Kidney capillary endothelial cell (primary cell): Measurements from ENCODE around the gene MAP1LC3A.
"Not testable (repeated sequence)": the region's sequence is repeated elsewhere in the genome, so short reads cannot be mapped to it uniquely, and the experiment has no call there.

Experiments used
- DNase-seq: peaks from one replicate; pipeline ENCODE4 v3.0.0-alpha.2; 2018; ENCODE audit warnings: low spot score

Gene MAP1LC3A

DNA sequence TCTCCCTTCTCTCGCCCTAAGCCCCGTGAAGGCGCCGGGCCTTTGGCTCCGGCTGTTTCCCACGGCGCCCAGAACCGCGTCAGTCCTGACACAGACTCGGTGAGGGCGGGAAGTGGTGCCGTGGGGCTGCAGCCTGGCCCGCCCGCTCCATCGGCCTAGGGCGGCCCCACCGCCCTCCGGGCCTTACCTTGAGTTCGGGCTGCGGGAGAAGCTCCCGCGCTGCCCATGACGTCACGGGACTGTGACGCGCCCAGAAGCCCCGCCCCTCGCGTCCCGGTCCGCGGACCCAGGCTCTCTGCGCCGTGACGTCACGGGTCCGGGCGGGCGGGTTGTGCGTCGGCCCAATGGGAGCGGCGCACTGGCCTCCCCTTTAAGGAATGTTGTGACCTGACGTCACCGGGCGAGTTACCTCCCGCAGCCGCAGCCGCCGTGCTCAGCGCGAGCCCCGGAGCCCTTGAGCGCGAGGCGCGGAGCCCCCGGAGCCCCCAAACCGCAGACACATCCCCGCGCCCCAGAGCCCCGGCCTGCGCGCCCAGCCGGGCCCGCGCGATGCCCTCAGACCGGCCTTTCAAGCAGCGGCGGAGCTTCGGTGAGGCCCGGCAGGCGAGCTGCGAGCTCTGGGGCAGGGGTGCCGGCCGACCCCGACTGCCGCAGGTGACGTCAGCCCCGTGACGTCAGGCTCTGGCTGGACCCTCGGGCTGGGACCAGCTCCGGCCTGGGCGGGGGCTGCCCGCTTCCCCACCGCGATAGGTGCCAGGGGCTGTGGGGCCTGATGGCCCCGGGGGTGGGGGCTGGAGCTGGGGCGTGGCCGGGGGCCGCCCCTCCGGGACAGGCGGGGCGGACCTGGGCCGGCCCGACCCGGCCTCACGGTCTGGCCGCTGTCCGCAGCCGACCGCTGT is at the start of gene MAP1LC3A:
MAP1LC3A (plus strand) TSS at position 399 of the 899 bp plus-strand sequence; CDS start at position 550, 151 bp downstream.
- peak; percentile 89 for DNase-seq

DNA sequence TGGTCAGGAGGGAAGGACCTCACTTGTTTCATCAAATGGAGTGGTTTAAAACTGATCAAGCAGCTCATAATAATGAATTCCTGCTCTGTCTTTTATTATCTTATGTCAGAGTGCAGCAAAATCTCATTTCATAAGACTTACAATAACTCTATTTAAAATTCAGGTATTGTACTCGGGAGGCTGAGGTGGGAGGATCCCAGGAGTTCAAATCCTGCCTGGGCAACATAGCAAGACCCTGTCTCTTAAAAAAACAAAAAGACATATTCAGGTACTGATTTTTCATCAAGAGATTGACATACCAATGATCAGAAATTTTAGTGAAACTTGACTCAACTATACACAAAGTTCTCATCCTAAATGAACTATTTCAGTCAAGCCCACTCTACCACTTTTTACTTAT is 47.9 kb upstream of the MAP1LC3A start:
- no peak for DNase-seq

- no peak for DNase-seq
Measured at GRCh38 chr20:34511891-34512265, 46.6 kb upstream of the MAP1LC3A start.

GRCh38 chr20:34512266-34512954 is 46.1 kb upstream of the MAP1LC3A start:
- no peak for DNase-seq

DNA sequence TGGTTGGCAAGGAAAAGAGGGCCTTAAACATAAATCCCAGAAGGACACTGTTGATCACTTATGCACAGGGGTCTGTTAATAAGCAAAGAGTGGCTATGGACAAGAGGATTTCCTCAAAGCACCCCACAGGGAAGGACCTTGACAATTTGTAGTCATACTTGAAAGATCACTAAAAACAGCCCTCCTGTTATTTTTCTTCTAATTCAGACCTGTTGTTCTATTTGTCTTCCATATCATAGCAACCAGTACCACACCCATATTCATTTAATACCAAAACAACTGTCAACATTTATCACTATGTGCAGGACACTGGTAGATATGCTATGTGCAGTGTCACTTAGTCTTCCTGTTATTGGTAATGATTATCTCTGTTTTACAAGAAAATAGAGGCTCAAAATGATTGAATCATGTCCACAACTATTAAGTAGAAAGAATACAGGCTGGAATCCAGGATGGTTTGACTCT is 45.5 kb upstream of the MAP1LC3A start:
- DNase-seq, result no peak

DNA sequence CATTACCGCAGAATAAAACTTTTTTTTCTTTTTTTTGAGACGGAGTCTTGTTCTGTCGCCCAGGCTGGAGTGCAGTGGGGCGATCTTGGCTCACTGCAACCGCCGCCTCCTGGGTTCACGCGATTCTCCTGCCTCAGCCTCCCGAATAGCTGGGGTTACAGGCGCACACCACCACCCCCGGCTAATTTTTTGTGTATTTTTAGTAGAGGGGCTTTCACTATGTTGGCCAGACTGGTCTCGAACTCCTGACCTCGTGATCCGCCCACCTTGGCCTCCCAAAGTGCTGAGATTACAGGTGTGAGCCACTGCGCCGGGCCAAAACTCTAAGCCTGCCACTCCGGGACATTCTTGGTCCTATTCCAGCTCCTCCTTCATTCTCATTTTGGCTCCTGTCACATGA is 44.5 kb upstream of the MAP1LC3A start:
- not testable (repeated sequence) for DNase-seq

- DNase-seq, result no peak
Measured at GRCh38 chr20:34514897-34515483, 43.5 kb upstream of the MAP1LC3A start.

DNA sequence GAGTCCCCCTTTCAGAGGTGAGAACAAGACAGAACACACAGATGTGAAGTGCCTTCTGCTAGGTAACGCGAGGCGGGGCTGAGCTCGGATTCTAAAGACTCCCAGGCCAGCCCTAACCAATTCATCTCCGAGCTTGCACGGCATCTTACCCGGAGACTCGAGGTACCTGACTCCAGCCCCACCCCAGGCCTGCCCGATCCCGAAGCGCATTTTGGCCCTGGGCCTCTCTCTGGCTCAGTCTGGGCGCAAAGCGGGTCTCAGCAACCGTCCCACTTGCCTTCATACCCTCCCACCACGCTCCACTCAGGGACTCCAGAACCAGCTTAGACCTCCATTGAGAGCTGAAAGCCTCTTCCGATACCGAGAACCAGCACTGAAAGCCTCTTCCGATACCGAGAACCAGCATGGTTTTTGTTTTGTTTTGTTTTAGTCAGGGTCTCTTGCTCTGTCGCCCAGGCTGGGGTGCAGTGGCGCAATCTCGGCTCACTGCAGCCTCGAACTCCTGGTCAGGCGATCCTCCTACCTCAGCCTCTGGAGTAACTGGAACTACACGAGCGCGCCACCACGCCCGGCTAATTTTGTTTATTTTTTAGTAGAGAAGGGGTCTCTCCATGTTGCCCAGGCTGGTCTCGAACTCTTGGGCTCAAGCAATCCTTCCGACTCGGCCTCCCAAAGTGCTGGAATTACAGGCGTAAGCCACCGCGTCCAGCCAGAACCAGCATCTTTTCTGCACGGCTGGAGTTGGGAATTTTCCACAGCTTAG is 42.9 kb upstream of the MAP1LC3A start:
- peak; percentile 25 for DNase-seq

DNA sequence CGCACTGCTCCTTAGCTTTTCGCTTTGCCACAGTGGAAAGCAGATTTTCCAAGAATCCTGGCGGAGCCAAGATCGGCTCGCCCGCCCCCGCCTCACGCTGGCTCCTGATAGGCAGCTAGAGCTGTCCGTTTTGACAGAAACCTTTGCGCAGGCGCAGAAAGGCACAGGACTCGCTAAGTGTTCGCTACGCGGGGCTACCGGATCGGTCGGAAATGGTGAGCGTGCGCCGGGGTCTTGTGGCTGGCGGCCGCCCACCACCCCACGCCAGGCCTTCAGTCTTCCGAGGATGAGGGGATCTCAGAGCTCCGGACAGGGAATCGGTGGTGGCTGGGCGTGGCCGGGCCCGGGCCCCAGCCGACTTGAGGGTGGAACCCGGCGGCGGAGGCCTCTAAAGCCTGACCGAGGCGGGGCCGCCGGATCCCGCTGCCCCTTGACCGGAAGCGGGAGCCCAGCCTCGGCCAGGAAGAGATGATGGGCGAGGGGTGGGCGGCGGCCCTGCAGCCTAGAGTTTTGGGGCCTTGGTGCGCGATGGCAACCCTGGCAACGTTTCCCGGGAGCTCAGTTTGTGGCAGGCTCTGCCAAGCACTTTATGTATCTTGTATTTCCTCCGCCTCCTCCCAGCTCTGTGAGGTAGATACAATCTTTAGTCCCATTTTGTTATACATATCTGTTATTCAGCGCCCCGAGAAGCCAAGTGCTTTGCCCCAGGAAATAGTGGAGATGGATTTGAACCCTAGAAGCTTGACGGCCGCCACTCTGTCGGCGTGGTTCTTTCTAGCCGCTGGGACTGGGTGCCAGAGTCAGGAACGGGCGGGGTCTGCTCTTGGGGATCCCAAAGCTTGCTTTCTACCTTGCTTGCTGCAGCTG is 42.0 kb upstream of the MAP1LC3A start, which contains the start of gene DYNLRB1:
DYNLRB1 (plus strand) TSS at position 176 of the 867 bp plus-strand sequence; CDS start at position 213, 37 bp downstream.
- peak; percentile 89 for DNase-seq

DNA sequence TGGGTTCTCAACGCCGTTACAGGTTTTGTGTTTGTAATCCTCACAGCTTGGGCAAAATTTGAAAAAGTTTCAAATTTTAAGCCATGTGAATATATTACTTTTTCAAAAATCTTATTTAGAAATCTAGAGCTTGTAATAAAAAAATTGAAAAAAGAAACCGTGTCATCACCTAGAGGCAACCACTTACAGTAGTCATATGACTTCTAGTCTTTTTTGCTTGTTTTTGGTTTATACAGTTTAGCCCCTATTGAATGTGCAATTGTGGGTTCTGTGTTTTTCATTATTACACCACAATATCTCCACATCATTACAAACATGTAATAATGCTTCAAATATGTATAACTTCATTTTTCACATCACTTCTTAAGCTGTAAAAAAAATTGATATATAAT is 41.4 kb upstream of the MAP1LC3A start:
- peak; percentile 17 for DNase-seq

GRCh38 chr20:34518863-34519262 is 39.7 kb upstream of the MAP1LC3A start:
- DNase-seq, result not testable (repeated sequence)

DNA sequence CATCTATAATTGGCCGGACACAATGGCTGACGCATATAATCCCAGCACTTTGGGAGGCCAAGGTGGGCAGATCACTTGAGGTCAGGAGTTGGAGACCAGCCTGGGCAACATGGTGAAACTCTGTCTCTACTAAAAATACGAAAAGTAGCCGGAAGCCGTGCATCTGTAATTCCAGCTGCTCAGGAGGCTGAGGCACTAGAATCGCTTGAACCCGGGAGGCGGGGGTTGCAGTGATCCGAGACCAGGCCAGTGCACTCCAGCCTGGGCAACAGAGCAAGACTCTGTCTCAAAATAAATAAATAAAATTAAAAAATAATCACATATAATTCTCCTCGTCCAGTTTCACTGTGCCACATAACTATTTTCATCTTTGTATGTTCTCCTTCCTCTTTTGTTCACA is 38.7 kb upstream of the MAP1LC3A start:
- DNase-seq, result not testable (repeated sequence)

- peak; percentile 25 for DNase-seq
Measured at GRCh38 chr20:34522969-34523871, 35.3 kb upstream of the MAP1LC3A start.

- DNase-seq, result no peak
Measured at GRCh38 chr20:34524426-34524825, 34.1 kb upstream of the MAP1LC3A start.

GRCh38 chr20:34525342-34525708 is 33.2 kb upstream of the MAP1LC3A start:
- no peak for DNase-seq

DNA sequence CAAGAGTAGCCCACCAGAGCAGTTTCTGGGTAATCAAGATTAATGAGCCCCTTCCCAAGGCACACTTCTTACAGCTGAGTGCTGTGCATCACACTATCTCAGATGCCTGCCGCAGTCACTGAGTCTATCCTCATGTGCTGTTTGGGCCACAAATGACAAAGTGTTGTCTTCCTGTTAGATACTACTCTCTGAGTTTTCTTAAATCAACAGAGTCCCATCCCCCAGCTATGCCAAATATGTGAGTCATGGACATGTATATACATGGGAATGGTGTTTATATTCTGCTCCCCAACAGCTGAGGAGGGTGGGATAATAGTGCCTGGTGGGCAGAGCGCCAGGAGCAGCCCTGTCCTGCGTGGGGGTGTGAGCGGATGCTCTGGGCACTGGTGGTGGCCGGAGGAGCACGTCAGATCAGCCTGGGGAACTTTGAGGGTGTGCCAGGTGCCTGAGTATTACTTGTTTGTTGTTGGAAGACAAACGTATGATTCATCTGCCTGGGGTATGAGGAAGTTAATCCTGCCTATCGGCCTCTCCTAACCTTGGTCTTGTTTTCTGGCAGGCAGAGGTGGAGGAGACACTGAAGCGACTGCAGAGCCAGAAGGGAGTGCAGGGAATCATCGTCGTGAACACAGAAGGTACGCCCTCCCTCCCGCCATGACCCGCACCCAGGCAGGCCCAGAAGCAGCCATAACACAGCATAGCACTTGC is 32.7 kb upstream of the MAP1LC3A start:
- peak; percentile 94 for DNase-seq

DNA sequence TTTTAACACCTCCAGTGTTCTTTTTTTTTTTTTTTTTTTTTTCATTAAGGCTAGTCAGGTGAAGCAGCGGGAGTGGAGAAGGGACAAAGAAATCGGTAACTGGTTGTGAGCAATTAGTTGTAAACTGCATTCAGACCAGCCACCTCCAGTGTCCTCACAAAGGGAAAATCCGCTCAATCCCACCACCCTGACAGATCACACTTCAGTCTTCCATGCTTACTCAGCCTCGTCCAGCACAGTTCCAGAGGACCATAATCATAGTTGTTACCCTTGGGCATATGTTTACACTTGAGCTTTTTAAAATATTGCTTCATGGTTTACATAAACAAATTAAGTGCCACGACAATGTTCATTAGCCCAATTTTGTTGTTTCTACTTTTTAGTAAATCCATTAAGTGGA is 32.1 kb upstream of the MAP1LC3A start:
- no peak for DNase-seq

GRCh38 chr20:34527016-34527415 is 31.5 kb upstream of the MAP1LC3A start:
- DNase-seq, result no peak

DNA sequence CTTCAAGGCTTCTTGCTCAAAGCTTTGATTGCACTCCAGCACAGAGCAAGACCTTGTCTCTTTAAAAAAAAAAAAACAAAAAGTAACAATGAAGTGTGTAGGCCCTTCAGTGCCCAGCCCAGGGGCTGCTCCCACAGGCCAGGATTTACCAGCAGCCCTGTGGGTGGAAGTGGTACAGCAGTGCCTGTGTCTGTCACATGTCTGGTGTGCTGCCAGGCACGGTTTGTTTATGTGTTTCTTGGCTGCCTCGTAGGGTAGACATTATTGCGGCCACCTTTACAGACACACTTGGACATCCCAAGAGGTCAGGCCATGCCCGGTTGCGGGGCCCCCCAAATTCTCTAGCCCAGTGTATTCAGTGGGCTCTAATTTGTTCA is 29.6 kb upstream of the MAP1LC3A start:
- DNase-seq, result no peak
